Measurements from ENCODE around the gene PIM2. TPM values are rescaled to one million over a fixed set of nuclear protein-coding genes. Genes with fewer than 3 reads are reported as not detected.

The PIM2 gene
- total RNA-seq, 1 experiment from 2014 or later: 25.6 TPM

- ChIA-PET POLR2A (ENCODE audit: unreplicated experiment) (interaction anchor here (0.8 kb wide), 1 partner anchor 90 kb away, joined by 4 read pairs; the partner anchor contains the start of gene HDAC6), CTCF (interaction anchor here (0.6 to 0.7 kb wide), 2 partner anchors 152 to 215 kb away, joined by 4 to 5 read pairs; partner anchors contain the start of gene TFE3)
- TF ChIP-seq EZH2phosphoT487 (IDR thresholded peaks at IDR 0.05; ENCODE audit: borderline replicate concordance, low read length) (no peak), EZH2 (IDR thresholded peaks at IDR 0.05; ENCODE audit: low read length, unreplicated experiment) (no peak), CTCF (conservative IDR thresholded peaks at IDR 0.05; ENCODE audit: low read depth, low read length) (peak; percentile 57)
- H2AFZ ChIP-seq (ENCODE audit: low read length): peak overlapping the region; percentile 86
- no peaks in the 10 kb centered on the region for H3F3A ChIP-seq (ENCODE audit: low read length, unreplicated experiment)
- H3K9me3 ChIP-seq (ENCODE audit: low read length): no peaks in the 10 kb centered on the region
- peaks cover 20% of the 10 kb centered on the region for H3K79me2 ChIP-seq (ENCODE audit: low read length)
- H3K9ac ChIP-seq (ENCODE audit: low read length): peak overlapping the region; percentile 61
- BruUV-seq (replicated peaks): no TSS peak
- peak overlapping the region; percentile 64 for H3K4me3 ChIP-seq (ENCODE audit: low read length)
- peak; percentile 91 for DNase-seq
- H3K27ac ChIP-seq (ENCODE audit: low read length): no peak overlapping the region
- H4K20me1 ChIP-seq (ENCODE audit: low read length): no peaks in the 10 kb centered on the region
- H3K27me3 ChIP-seq (ENCODE audit: low read length): no peaks in the 10 kb centered on the region
- H3K9me2 ChIP-seq (replicated peaks; ENCODE audit: low read length): no peaks in the 10 kb centered on the region
- intact Hi-C loops (cut with micrococcal nuclease): loop anchor here (2.0 kb wide), 3 partner anchors 23 to 89 kb away; partner anchors contain the start of gene HDAC6
- peak; percentile 94 for ATAC-seq
- H3K36me3 ChIP-seq (ENCODE audit: low read depth, low read length): no peaks in the 10 kb centered on the region; the same call in 1 of the 2 replicates
- peaks cover 14% of the 10 kb centered on the region; the same call in 1 of the 2 replicates for H3K4me1 ChIP-seq (ENCODE audit: insufficient read depth, low read length)
- H3K4me2 ChIP-seq (ENCODE audit: low read length): peak overlapping the region; percentile 96
Measured at GRCh38 chrX:48891402-48892288, 27.2 kb downstream of the PIM2 start.

- no peak overlapping the region for H3K27ac ChIP-seq (ENCODE audit: low read length)
- ChIA-PET POLR2A (ENCODE audit: unreplicated experiment) (no interaction called here), CTCF (interaction anchor here (0.6 to 0.7 kb wide), 2 partner anchors 152 to 215 kb away, joined by 4 to 5 read pairs; partner anchors contain the start of gene TFE3)
- peak overlapping the region; percentile 96 for H3K4me2 ChIP-seq (ENCODE audit: low read length)
- TF ChIP-seq EZH2 (IDR thresholded peaks at IDR 0.05; ENCODE audit: low read length, unreplicated experiment) (no peak), CTCF (conservative IDR thresholded peaks at IDR 0.05; ENCODE audit: low read depth, low read length) (no peak), EZH2phosphoT487 (IDR thresholded peaks at IDR 0.05; ENCODE audit: borderline replicate concordance, low read length) (no peak)
- DNase-seq: no peak
- no TSS peak for BruUV-seq (replicated peaks)
- peaks cover 9% of the 10 kb centered on the region; the same call in 1 of the 2 replicates for H3K4me1 ChIP-seq (ENCODE audit: insufficient read depth, low read length)
- H3K9me3 ChIP-seq (ENCODE audit: low read length): no peaks in the 10 kb centered on the region
- peaks cover 13% of the 10 kb centered on the region for H3K79me2 ChIP-seq (ENCODE audit: low read length)
- H3K9me2 ChIP-seq (replicated peaks; ENCODE audit: low read length): no peaks in the 10 kb centered on the region
- no peaks in the 10 kb centered on the region for H3F3A ChIP-seq (ENCODE audit: low read length, unreplicated experiment)
- no peaks in the 10 kb centered on the region for H4K20me1 ChIP-seq (ENCODE audit: low read length)
- intact Hi-C loops (cut with micrococcal nuclease): loop anchor here (2.0 kb wide), 3 partner anchors 22 to 88 kb away; partner anchors contain the start of gene HDAC6
- peak overlapping the region; percentile 64 for H3K4me3 ChIP-seq (ENCODE audit: low read length)
- no peaks in the 10 kb centered on the region for H3K27me3 ChIP-seq (ENCODE audit: low read length)
- ATAC-seq: peak; percentile 37
- peak overlapping the region; percentile 61 for H3K9ac ChIP-seq (ENCODE audit: low read length)
- H3K36me3 ChIP-seq (ENCODE audit: low read depth, low read length): no peaks in the 10 kb centered on the region; the same call in 1 of the 2 replicates
- H2AFZ ChIP-seq (ENCODE audit: low read length): peak overlapping the region; percentile 86
Measured at GRCh38 chrX:48890934-48891401, 27.9 kb downstream of the PIM2 start.

All from PC-3 (cell line).